PC-3 (cell line): ENCODE results near the gene FAM135A. TPM values are rescaled to one million over a fixed set of nuclear protein-coding genes. Genes with fewer than 3 reads are reported as not detected.

Experiments
- ATAC-seq: fragments of 200-7000 bp; cut with Tn5 transposase; 2 replicates; pipeline ENCODE4 v1.9.1; 2020; ENCODE audit warnings: mild to moderate bottlenecking, moderate library complexity
- BruUV-seq: library from RNA; stranded (reverse); fragments of 400-500 nt; replicated peaks from 2 replicates; lab custom pipeline; 2021; lab: Mats Ljungman, UMichigan
- CTCF ChIA-PET: fragments of 300-600 bp; sonication (Branson Sonifier 250); formaldehyde crosslinking; loops from one replicate; lab custom pipeline; 2022; ENCODE audit warnings: antibody characterized with exemption; lab: Charles Lee
- POLR2A ChIA-PET: fragments of 300-600 bp; sonication (Branson Sonifier 250); formaldehyde crosslinking; loops from one replicate; lab custom pipeline; 2022; ENCODE audit warnings: antibody characterized with exemption; ENCODE audit not compliant: unreplicated experiment; lab: Charles Lee
- DNase-seq: peaks from one replicate; pipeline ENCODE4 v3.0.0-alpha.2; 2015
- H2AFZ ChIP-seq: fragments of 300-600 bp; sonication (generic); 2 replicates; pipeline ENCODE4 v1.6.0; 2016; ENCODE audit warnings: antibody characterized with exemption, low read length
- H3F3A ChIP-seq: fragments of 300-600 bp; sonication (generic); one replicate; pipeline ENCODE4 v1.6.0; 2017; ENCODE audit warnings: antibody characterized with exemption, low read length, control low read depth, mild to moderate bottlenecking; ENCODE audit not compliant: unreplicated experiment
- H3K27ac ChIP-seq: fragments of 300-600 bp; sonication (generic); 2 replicates; pipeline ENCODE4 v1.5.1; 2016; ENCODE audit warnings: mild to moderate bottlenecking, low read length
- H3K27me3 ChIP-seq: fragments of 300-600 bp; sonication (generic); 2 replicates; pipeline ENCODE4 v1.6.1; 2016; ENCODE audit warnings: low read length, mixed read lengths
- H3K36me3 ChIP-seq: fragments of 300-600 bp; sonication (generic); 2 replicates; pipeline ENCODE4 v1.6.1; 2016; ENCODE audit warnings: low read depth, mixed run types, low read length, mixed read lengths
- H3K4me1 ChIP-seq: fragments of 300-600 bp; sonication (generic); 2 replicates; pipeline ENCODE4 v1.5.1; 2016; ENCODE audit warnings: low read length; ENCODE audit not compliant: insufficient read depth
- H3K4me2 ChIP-seq: fragments of 300-600 bp; sonication (generic); 2 replicates; pipeline ENCODE4 v1.6.0; 2016; ENCODE audit warnings: low read length
- H3K4me3 ChIP-seq: fragments of 300-600 bp; sonication (generic); 2 replicates; pipeline ENCODE4 v1.5.1; 2016; ENCODE audit warnings: mild to moderate bottlenecking, low read length, mixed read lengths
- H3K79me2 ChIP-seq: fragments of 300-600 bp; sonication (generic); 2 replicates; pipeline ENCODE4 v1.6.1; 2017; ENCODE audit warnings: low read length, mixed read lengths
- H3K9ac ChIP-seq: fragments of 300-600 bp; sonication (generic); 2 replicates; pipeline ENCODE4 v1.6.0; 2016; ENCODE audit warnings: mild to moderate bottlenecking, low read length
- H3K9me2 ChIP-seq: fragments of 300-600 bp; sonication (generic); replicated peaks from 2 replicates; pipeline ENCODE4 v1.6.1; 2016; ENCODE audit warnings: mixed run types, low read length, mixed read lengths
- H3K9me3 ChIP-seq: fragments of 300-600 bp; sonication (generic); 2 replicates; pipeline ENCODE4 v1.6.1; 2016; ENCODE audit warnings: low read length, mixed read lengths
- H4K20me1 ChIP-seq: fragments of 300-600 bp; sonication (generic); 2 replicates; pipeline ENCODE4 v1.6.1; 2016; ENCODE audit warnings: low read length, mixed read lengths
- EZH2 ChIP-seq: fragments of 300-600 bp; sonication (generic); IDR thresholded peaks from one replicate; pipeline ENCODE4 v1.6.1; 2017; ENCODE audit warnings: antibody characterized with exemption, mild to moderate bottlenecking, low read length; ENCODE audit not compliant: unreplicated experiment
- EZH2phosphoT487 ChIP-seq: fragments of 300-600 bp; sonication (generic); IDR thresholded peaks from 2 replicates; pipeline ENCODE4 v1.6.1; 2018; ENCODE audit warnings: mild to moderate bottlenecking, antibody characterized with exemption, low read length, borderline replicate concordance
- intact Hi-C: fragments of 100-400 bp; cut with micrococcal nuclease; formaldehyde crosslinking; loops from 2 replicates; pipeline ENCODE4 v1.9.0; 2023
- total RNA-seq: library from RNA; depleted of rRNA; stranded (reverse); fragments of >200 nt; gene quantifications from 2 replicates; pipeline ENCODE4 v1.2.3, GENCODE V29; 2014
- TF ChIP-seq, protein P1 (sequence below): fragments of 300-600 bp; sonication (generic); conservative IDR thresholded peaks from 2 replicates; pipeline ENCODE4 v1.5.1; 2017; ENCODE audit warnings: antibody characterized with exemption, low read depth, mild to moderate bottlenecking, low read length

FAM135A gene
- total RNA-seq, 1 experiment from 2014 or later, result 18.1 TPM

DNA sequence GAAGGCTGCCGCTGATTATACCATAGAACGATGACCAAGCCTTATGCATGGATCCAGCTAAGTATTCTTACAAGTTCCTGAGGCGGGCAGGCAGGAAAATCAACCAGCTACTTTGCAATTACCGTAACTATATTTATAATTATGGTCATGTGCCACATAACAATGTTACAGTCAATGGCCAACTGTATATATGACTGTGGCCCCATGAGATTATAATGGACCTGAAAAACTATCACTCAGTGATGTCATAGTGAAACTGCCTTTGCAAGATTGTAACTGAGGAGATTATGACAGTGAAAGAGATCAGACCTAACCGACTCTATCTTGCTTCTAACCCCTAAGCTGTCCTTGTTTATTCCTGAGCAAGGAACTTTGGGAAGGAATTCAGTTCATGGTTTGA lies 33.1 kb upstream of the FAM135A start:
- Histone ChIP-seq H3K27me3 (no peaks in the 10 kb centered on the region), H3K4me3 (no peak overlapping the region), H3K4me1 (peaks cover 4% of the 10 kb centered on the region), H4K20me1 (no peaks in the 10 kb centered on the region), H3K79me2 (no peaks in the 10 kb centered on the region), H3F3A (no peaks in the 10 kb centered on the region), H3K4me2 (no peak overlapping the region), H3K9me3 (no peaks in the 10 kb centered on the region), H3K27ac (no peak overlapping the region), H3K9me2 (no peaks in the 10 kb centered on the region), H3K9ac (no peak overlapping the region), H3K36me3 (no peaks in the 10 kb centered on the region), H2AFZ (no peak overlapping the region)
- intact Hi-C loops, result no loop called here
- ChIA-PET POLR2A (no interaction called here), CTCF (no interaction called here)
- DNase-seq (no peak), ATAC-seq (no peak)
- no TSS peak for BruUV-seq
- TF ChIP-seq EZH2phosphoT487 (no peak), EZH2 (no peak)
- TF ChIP-seq, protein P1, sequence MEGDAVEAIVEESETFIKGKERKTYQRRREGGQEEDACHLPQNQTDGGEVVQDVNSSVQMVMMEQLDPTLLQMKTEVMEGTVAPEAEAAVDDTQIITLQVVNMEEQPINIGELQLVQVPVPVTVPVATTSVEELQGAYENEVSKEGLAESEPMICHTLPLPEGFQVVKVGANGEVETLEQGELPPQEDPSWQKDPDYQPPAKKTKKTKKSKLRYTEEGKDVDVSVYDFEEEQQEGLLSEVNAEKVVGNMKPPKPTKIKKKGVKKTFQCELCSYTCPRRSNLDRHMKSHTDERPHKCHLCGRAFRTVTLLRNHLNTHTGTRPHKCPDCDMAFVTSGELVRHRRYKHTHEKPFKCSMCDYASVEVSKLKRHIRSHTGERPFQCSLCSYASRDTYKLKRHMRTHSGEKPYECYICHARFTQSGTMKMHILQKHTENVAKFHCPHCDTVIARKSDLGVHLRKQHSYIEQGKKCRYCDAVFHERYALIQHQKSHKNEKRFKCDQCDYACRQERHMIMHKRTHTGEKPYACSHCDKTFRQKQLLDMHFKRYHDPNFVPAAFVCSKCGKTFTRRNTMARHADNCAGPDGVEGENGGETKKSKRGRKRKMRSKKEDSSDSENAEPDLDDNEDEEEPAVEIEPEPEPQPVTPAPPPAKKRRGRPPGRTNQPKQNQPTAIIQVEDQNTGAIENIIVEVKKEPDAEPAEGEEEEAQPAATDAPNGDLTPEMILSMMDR, result no peak

DNA sequence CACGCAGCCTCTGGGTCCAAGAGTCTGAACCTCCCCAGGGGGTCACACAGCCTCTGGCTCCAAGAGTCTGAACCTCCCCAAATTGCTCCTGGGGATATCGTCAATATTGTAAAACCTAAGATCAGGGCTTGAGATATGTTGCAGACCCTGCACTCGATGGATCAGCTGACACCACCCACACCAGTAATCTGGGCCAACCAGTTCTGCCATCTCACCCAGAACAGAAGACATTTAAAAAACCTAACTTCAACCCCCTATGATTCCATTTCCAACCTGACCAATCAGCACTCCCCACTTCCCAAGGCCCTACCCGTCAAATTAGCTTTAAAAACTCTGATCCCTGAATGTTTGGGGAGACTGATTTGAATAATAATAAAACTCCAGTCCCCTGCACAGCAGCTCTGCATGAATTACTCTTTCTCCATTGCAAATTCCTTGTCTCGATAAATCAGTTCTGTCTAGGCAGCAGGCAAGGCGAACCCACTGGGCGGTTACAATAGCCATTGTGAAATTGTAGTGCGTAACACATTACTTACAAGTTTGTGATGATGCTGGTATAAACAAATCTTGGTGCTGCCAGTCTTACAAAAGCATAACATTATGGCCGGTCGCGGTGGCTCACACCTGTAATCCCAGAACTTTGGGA lies 32.4 kb upstream of the FAM135A start:
- ChIA-PET CTCF (no interaction called here), POLR2A (no interaction called here)
- Histone ChIP-seq H3K27me3 (no peaks in the 10 kb centered on the region), H3K4me3 (no peak overlapping the region), H4K20me1 (no peaks in the 10 kb centered on the region), H3K4me2 (no peak overlapping the region), H3K27ac (no peak overlapping the region), H3K36me3 (no peaks in the 10 kb centered on the region), H3K4me1 (no peaks in the 10 kb centered on the region; the same call in 1 of the 2 replicates), H2AFZ (no peak overlapping the region), H3F3A (no peaks in the 10 kb centered on the region), H3K9ac (no peak overlapping the region), H3K9me3 (no peaks in the 10 kb centered on the region), H3K9me2 (no peaks in the 10 kb centered on the region), H3K79me2 (no peaks in the 10 kb centered on the region)
- BruUV-seq, result no TSS peak
- no peak for ATAC-seq
- intact Hi-C loops, result no loop called here
- DNase-seq, result no peak
- TF ChIP-seq EZH2 (no peak), EZH2phosphoT487 (no peak)
- TF ChIP-seq, protein P1, result no peak

- Histone ChIP-seq H3K27ac (no peak overlapping the region), H3K79me2 (no peaks in the 10 kb centered on the region), H3K9ac (no peak overlapping the region), H3K4me2 (no peak overlapping the region), H3K9me2 (no peaks in the 10 kb centered on the region), H3F3A (no peaks in the 10 kb centered on the region), H2AFZ (no peak overlapping the region), H3K36me3 (no peaks in the 10 kb centered on the region), H3K9me3 (no peaks in the 10 kb centered on the region), H3K4me3 (no peak overlapping the region), H4K20me1 (no peaks in the 10 kb centered on the region), H3K27me3 (no peaks in the 10 kb centered on the region), H3K4me1 (no peaks in the 10 kb centered on the region)
- ChIA-PET POLR2A (no interaction called here), CTCF (no interaction called here)
- TF ChIP-seq EZH2phosphoT487, result no peak
- no TSS peak for BruUV-seq
- ATAC-seq (no peak), DNase-seq (no peak)
- intact Hi-C loops, result no loop called here
Observed at GRCh38 chr6:70381417-70381782, 31.9 kb upstream of the FAM135A start.
